Endothelial cell of hepatic sinusoid (primary cell): ENCODE results near the gene UNK.
"Not testable (repeated sequence)": the region's sequence is repeated elsewhere in the genome, so short reads cannot be mapped to it uniquely, and the experiment has no call there.

ENCODE experiments used
- in situ Hi-C: cut with HindIII; loops from 2 replicates; pipeline ENCODE4 v1.10.0; 2017; ENCODE audit warnings: low sequenced_read_pairs

The UNK gene

GRCh38 chr17:75868730-75869281, 84.2 kb downstream of the UNK start:
- in situ Hi-C loops, result not testable (repeated sequence)

- in situ Hi-C loops, result no loop called here
Observed at GRCh38 chr17:75869282-75870141, 84.9 kb downstream of the UNK start.

- in situ Hi-C loops, result not testable (repeated sequence)
Observed at GRCh38 chr17:75870228-75870627, 85.6 kb downstream of the UNK start.

GRCh38 chr17:75872434-75873351, 88.1 kb downstream of the UNK start:
- in situ Hi-C loops, result no loop called here

- in situ Hi-C loops, result no loop called here
Observed at GRCh38 chr17:75873587-75874322, 89.1 kb downstream of the UNK start.

- in situ Hi-C loops, result no loop called here
Observed at GRCh38 chr17:75874323-75875181, 89.9 kb downstream of the UNK start.
